KMS-11 (cell line): ENCODE measurements around the gene ADIPOR1.

Experiments
- H2AFZ ChIP-seq: fragments of 200-600 bp; sonication (generic); 2 replicates; pipeline ENCODE4 v1.6.1; 2016; ENCODE audit warnings: antibody characterized with exemption, mixed run types, low read depth
- H3K27ac ChIP-seq: fragments of 200-600 bp; sonication (generic); 2 replicates; pipeline ENCODE4 v1.6.1; 2016; ENCODE audit warnings: mild to moderate bottlenecking, mixed run types
- H3K27me3 ChIP-seq: fragments of 200-600 bp; sonication (generic); 2 replicates; pipeline ENCODE4 v1.6.1; 2017; ENCODE audit warnings: mild to moderate bottlenecking, low read depth, mixed run types, moderate library complexity; ENCODE audit not compliant: insufficient read depth
- H3K36me3 ChIP-seq: fragments of 200-600 bp; sonication (generic); 2 replicates; pipeline ENCODE4 v1.6.1; 2017; ENCODE audit warnings: mild to moderate bottlenecking, mixed run types; ENCODE audit not compliant: insufficient read depth
- H3K4me1 ChIP-seq: fragments of 200-600 bp; sonication (generic); 2 replicates; pipeline ENCODE4 v1.6.1; 2016; ENCODE audit warnings: mild to moderate bottlenecking, low read depth, mixed run types; ENCODE audit not compliant: poor library complexity, severe bottlenecking
- H3K4me2 ChIP-seq: fragments of 200-600 bp; sonication (generic); 2 replicates; pipeline ENCODE4 v1.7.0; 2016; ENCODE audit warnings: mild to moderate bottlenecking, mixed run types
- H3K4me3 ChIP-seq: fragments of 200-600 bp; sonication (generic); IDR thresholded peaks from 2 replicates; pipeline ENCODE4 v1.6.1; 2017; ENCODE audit warnings: low read depth, low read length, mixed read lengths; ENCODE audit not compliant: insufficient read depth
- H3K79me2 ChIP-seq: fragments of 200-600 bp; sonication (generic); 2 replicates; pipeline ENCODE4 v1.6.1; 2016; ENCODE audit warnings: low read depth, mixed run types; ENCODE audit not compliant: insufficient read depth
- H3K9ac ChIP-seq: fragments of 200-600 bp; sonication (generic); 2 replicates; pipeline ENCODE4 v1.6.1; 2016; ENCODE audit warnings: mild to moderate bottlenecking, mixed run types
- H4K20me1 ChIP-seq: fragments of 200-600 bp; sonication (generic); 2 replicates; pipeline ENCODE4 v1.6.1; 2016; ENCODE audit warnings: mild to moderate bottlenecking, mixed run types; ENCODE audit not compliant: insufficient read depth
- TF ChIP-seq, protein P1 (sequence below): fragments of 200-600 bp; sonication (generic); conservative IDR thresholded peaks from 2 replicates; pipeline ENCODE4 v1.6.1; 2017; ENCODE audit warnings: low read depth, mild to moderate bottlenecking, antibody characterized with exemption, low read length, moderate library complexity, mixed read lengths

The ADIPOR1 gene

DNA sequence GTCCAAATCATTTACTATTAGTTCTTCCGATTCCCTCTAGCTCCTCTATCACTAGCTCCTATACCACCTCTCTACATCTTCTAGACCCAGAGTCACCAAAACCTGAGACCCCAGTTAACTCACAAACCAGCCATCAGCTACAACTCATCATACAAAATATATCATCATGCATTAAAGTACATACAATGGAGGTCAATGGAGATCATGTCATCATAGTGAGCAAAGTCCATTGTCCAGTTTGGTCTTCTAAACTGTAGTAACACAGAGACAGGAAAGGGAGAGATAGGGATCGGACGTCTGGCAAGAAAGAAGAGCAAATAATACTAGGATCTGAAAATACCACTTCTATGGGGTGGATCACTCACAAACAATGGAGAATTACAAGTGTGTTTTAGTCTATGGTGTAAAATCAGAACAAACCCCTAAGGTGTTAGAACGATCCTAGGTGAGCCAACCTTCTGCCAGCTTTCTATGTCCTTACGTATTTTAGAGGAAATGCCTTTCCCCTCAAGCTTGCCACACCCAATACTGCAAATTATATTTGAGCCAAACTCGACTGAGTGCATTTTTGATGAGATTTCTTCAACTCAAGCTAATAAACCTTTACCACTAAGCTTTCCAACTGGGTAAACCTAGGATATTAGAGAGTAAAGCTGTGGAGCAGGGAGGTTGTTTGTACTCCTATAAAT is 3.9 kb downstream of the ADIPOR1 start:
- Histone ChIP-seq H3K9ac (no peak overlapping the region), H4K20me1 (no peaks in the 10 kb centered on the region), H3K27ac (no peak overlapping the region), H3K4me1 (peaks cover 42% of the 10 kb centered on the region), H3K79me2 (peaks cover 72% of the 10 kb centered on the region), H3K27me3 (no peaks in the 10 kb centered on the region), H3K4me3 (no peak overlapping the region), H3K36me3 (no peaks in the 10 kb centered on the region; the same call in 1 of the 2 replicates), H3K4me2 (no peak overlapping the region), H2AFZ (no peak overlapping the region)
- TF ChIP-seq, protein P1, sequence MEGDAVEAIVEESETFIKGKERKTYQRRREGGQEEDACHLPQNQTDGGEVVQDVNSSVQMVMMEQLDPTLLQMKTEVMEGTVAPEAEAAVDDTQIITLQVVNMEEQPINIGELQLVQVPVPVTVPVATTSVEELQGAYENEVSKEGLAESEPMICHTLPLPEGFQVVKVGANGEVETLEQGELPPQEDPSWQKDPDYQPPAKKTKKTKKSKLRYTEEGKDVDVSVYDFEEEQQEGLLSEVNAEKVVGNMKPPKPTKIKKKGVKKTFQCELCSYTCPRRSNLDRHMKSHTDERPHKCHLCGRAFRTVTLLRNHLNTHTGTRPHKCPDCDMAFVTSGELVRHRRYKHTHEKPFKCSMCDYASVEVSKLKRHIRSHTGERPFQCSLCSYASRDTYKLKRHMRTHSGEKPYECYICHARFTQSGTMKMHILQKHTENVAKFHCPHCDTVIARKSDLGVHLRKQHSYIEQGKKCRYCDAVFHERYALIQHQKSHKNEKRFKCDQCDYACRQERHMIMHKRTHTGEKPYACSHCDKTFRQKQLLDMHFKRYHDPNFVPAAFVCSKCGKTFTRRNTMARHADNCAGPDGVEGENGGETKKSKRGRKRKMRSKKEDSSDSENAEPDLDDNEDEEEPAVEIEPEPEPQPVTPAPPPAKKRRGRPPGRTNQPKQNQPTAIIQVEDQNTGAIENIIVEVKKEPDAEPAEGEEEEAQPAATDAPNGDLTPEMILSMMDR: no peak

DNA sequence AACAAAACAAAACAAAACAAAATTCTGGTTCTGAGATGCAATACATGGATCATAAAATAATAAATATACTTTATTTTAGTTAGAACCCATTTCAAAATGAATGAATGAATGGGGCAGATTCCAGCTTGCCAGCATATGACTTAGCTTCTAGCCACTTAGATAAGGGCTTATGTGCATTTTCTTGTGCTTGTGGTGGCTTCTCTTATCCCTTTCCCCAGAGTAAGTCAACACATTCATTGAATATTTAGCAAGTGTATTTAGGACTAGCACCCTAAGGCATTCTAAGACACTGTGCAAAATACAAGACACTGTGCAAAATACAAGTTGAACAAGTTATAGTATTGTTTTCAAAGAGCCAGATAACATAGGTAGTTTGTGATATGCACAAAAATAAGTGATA is 4.7 kb downstream of the ADIPOR1 start:
- Histone ChIP-seq H3K4me2 (no peak overlapping the region), H3K4me1 (peaks cover 34% of the 10 kb centered on the region), H2AFZ (no peak overlapping the region), H3K27me3 (no peaks in the 10 kb centered on the region), H3K79me2 (peaks cover 72% of the 10 kb centered on the region), H3K36me3 (no peaks in the 10 kb centered on the region; the same call in 1 of the 2 replicates), H3K4me3 (no peak overlapping the region), H3K9ac (no peak overlapping the region), H4K20me1 (no peaks in the 10 kb centered on the region), H3K27ac (no peak overlapping the region)
- TF ChIP-seq, protein P1: no peak

DNA sequence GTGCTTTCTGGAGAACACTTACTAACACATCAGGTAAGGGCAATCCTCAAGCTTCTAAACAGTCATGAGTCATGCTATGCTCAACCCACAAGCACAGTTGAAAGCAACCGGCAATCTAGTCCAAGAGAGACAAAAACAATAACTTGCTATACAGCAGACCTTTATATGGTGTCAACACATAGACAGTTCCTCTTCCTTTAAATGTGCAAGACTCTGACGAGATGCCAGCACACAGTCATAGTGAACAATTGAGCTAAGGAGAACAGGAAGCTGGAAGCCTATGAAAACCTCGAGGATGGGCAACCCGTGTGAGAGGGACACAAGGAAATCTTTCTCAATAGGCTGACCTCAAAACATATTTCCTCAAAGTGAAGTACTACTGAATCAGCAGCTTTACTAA is 5.3 kb downstream of the ADIPOR1 start:
- no peak overlapping the region for H3K9ac ChIP-seq
- H3K4me2 ChIP-seq: no peak overlapping the region
- H3K4me3 ChIP-seq: no peak overlapping the region
- H2AFZ ChIP-seq: no peak overlapping the region
- H3K27me3 ChIP-seq: no peaks in the 10 kb centered on the region
- H4K20me1 ChIP-seq: no peaks in the 10 kb centered on the region
- H3K27ac ChIP-seq: no peak overlapping the region
- peaks cover 33% of the 10 kb centered on the region for H3K4me1 ChIP-seq
- H3K36me3 ChIP-seq: peaks cover under 1% of the 10 kb centered on the region; the same call in 1 of the 2 replicates
- H3K79me2 ChIP-seq: peaks cover 70% of the 10 kb centered on the region
- TF ChIP-seq, protein P1: no peak

DNA sequence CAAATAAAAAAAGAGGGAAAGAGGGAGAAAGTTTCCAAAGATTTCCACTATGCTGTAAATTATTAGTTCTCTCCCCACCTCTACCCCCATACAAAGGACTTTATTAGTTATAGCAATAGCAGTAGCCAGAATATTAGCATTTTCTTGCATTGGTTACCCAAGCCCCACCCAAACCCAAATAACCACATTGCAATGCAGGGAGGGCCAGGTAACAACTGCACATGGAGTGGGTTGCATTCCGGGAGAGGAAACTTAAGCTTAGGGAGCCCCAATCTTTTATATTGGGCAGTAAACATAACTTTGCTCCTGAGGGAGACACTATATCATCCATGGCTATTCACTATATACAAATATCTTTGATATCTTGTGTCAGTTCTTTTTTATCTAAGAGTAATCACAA is 6.0 kb downstream of the ADIPOR1 start:
- no peaks in the 10 kb centered on the region for H3K27me3 ChIP-seq
- TF ChIP-seq, protein P1: no peak
- peaks cover 30% of the 10 kb centered on the region for H3K4me1 ChIP-seq
- H3K36me3 ChIP-seq: peaks cover 4% of the 10 kb centered on the region; the same call in 1 of the 2 replicates
- no peaks in the 10 kb centered on the region for H4K20me1 ChIP-seq
- no peak overlapping the region for H3K4me2 ChIP-seq
- H3K27ac ChIP-seq: no peak overlapping the region
- no peak overlapping the region for H2AFZ ChIP-seq
- H3K79me2 ChIP-seq: peaks cover 63% of the 10 kb centered on the region
- H3K4me3 ChIP-seq: no peak overlapping the region
- H3K9ac ChIP-seq: no peak overlapping the region
